G401 (cell line): ENCODE measurements around the gene PTRH1. TPM values are rescaled to one million over a fixed set of nuclear protein-coding genes. Genes with fewer than 3 reads are reported as not detected.
"Not testable (repeated sequence)": the region's sequence is repeated elsewhere in the genome, so short reads cannot be mapped to it uniquely, and the experiment has no call there.

ENCODE experiments used
- DNase-seq: peaks from one replicate; pipeline ENCODE4 v3.0.0-alpha.2; 2015; ENCODE audit warnings: low spot score
- in situ Hi-C: cut with HindIII; loops from 2 replicates; pipeline ENCODE4 v1.10.0; 2016; ENCODE audit warnings: low sequenced_read_pairs, mixed read lengths
- total RNA-seq: library from RNA; depleted of rRNA; stranded (reverse); fragments of >200 nt; shearing (Covaris generic); gene quantifications from 2 replicates; pipeline ENCODE4 v1.2.3, GENCODE V29; 2014; rRNA removed

The PTRH1 gene
- 33.3 and 35.0 TPM in 2 replicates for total RNA-seq

- in situ Hi-C loops, result no loop called here
- DNase-seq, result peak; percentile 97
Measured at GRCh38 chr9:127715470-127716337, at the start of gene PTRH1, which contains the start of gene TTC16. Gene PTRH1 (minus strand): TSS chr9:127715663. CDS start chr9:127715639, 24 bp downstream. Gene TTC16 (plus strand): TSS chr9:127716079. CDS start chr9:127716146, 67 bp downstream.

DNA sequence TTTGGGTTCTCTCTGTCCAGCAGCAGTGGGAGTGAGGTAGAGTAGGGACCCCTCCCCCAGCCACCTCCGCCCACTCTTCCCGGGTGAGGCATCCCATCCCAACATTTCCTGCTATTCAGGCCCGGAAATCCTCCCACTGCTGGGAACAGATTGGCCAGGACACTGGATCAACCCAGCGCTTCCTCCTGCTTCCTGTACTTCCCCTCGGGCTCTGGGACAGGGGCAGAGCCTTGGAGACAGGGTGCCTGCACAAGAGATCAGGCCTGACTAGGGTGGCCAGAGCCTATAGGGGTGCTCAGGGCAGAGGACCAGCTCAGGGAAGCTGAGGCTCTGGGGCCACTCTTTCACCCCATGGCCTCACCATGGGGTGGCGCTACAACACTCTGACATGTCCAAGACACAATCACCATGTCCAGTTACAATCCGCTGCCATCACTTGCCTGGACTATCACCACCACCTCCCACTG, 48.5 kb upstream of the PTRH1 start:
- peak; percentile 32 for DNase-seq
- in situ Hi-C loops, result loop anchor here (25.0 kb wide), 1 partner anchor 173 kb away; the partner anchor contains the start of genes DPM2 and PIP5KL1

DNA sequence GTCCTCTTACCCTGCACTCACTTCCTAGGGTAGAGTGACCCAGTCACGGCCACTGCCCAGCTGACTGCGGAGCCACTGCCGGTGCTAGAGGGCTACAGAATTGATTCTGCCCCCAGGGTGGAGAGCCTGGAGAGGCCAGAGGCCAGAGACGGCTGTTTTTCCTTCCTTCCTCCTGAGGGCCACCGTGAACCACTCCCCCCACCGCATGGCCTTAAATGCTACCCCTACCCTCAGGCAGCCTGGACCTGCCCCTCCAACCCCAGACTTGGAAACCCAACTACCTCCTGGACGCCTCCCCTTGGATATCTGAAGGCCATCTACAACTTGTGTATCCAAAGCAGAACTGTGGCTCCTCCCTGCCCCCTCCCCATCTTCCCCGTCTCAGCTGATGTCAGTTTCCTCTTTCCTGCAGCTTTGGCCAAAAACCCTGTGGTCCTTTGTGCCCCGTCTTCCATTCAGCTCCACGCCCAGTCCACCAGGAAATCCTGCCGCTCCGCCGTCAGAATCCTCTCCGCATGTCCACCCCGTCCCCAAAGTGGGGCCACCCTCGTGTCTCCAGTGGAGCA, 46.7 kb upstream of the PTRH1 start:
- no peak for DNase-seq
- in situ Hi-C loops, result loop anchor here (25.0 kb wide), 1 partner anchor 175 kb away; the partner anchor contains the start of genes DPM2 and PIP5KL1

DNA sequence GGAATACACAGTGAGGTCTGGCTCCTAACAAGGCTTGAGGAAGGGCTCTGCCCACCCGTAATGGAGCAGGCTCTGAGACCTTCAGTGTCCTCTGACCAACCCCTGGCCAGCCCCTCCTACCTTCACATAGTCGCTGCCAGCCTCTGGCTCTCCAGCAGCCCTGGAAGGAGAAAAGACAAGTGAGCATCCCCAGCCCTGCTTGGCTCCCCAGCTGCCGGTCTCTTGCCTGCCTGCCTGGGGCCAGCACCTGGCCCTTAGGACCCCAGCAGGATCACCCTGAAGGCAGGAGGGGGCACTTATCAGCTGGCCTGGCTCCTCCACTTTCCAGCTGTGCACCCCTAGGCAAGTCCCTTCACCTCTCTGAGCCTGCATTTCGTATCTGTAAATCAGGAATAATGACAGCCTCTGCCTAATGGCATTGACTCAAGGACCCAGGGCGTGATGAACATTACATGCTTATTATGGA, 46.1 kb upstream of the PTRH1 start:
- no peak for DNase-seq

GRCh38 chr9:127761061-127761460, 45.6 kb upstream of the PTRH1 start:
- in situ Hi-C loops, result loop anchor here (25.0 kb wide), 1 partner anchor 176 kb away; the partner anchor contains the start of genes DPM2 and PIP5KL1

More for the DNA sequence above, 46.1 kb upstream of the PTRH1 start:
- in situ Hi-C loops, result loop anchor here (25.0 kb wide), 1 partner anchor 176 kb away; the partner anchor contains the start of genes DPM2 and PIP5KL1

DNA sequence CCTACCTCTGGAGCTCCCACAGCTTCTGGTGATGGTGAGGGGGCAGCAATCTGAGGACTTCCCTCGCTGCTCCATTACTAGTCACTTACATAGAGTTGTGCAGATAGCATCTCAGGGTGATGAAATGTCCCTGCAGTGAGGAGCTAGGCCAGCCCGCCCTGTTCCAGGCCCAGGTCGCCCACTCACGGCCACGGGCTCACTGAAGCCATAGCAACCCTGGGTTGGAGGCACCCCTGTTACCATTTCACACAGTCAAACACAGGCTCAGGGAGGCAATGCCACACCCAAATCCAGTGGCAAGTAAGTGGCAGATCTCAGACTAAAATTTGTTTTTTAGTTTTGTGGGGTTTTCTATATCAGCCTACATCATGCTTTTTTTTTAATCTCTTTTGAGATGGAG, 43.4 kb upstream of the PTRH1 start:
- in situ Hi-C loops, result loop anchor here (25.0 kb wide), 1 partner anchor 178 kb away; the partner anchor contains the start of genes DPM2 and PIP5KL1
- DNase-seq, result no peak

More at GRCh38 chr9:127761061-127761460, 45.6 kb upstream of the PTRH1 start:
- no peak for DNase-seq

DNA sequence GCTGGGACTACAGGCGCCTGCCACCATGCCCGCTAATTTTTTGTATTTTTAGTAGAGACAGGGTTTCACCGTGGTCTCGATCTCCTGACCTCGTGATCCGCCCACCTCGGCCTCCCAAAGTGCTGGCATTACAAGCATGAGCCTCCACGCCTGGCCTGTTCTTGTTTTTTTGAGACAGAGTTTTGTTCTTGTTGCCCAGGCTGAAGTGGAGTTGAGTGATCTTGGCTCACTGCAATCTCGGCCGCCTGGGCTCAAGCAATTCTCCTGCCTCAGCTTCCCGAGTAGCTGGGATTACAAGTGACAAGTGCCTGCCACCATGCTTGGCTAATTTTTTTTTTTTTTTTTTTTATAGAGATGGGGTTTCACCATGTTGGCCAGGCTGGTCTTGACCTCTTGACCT, 41.3 kb upstream of the PTRH1 start:
- in situ Hi-C loops, result loop anchor here (25.0 kb wide), 1 partner anchor 181 kb away; the partner anchor contains the start of genes DPM2 and PIP5KL1
- DNase-seq, result not testable (repeated sequence)

DNA sequence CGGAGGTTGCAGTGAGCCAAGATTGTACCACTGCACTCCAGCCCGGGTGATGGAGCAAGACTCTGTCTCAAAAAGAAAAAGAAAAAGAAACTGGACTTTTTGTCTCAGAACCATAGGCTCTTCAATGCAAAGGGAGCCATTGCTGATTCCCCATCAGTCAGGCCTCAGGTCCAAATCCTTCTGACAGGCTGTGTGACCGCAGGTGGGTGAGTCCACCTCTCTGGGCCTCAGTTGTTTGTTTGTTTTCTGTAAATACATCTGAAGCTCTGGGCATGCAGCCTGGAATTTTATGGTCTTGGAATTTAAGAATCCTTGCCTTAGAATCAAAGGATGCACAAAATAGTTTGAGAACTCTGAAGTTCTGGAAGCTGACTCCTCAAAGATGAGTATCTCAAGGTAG, 40.8 kb upstream of the PTRH1 start:
- no peak for DNase-seq
- in situ Hi-C loops, result loop anchor here (25.0 kb wide), 1 partner anchor 181 kb away; the partner anchor contains the start of genes DPM2 and PIP5KL1

GRCh38 chr9:127755061-127756060, 39.9 kb upstream of the PTRH1 start:
- DNase-seq, result peak; percentile 71
- in situ Hi-C loops, result loop anchor here (25.0 kb wide), 1 partner anchor 182 kb away; the partner anchor contains the start of genes DPM2 and PIP5KL1

- DNase-seq, result peak; percentile 89
- in situ Hi-C loops, result loop anchor here (25.0 kb wide), 1 partner anchor 183 kb away; the partner anchor contains the start of genes DPM2 and PIP5KL1
Measured at GRCh38 chr9:127754099-127755060, 38.9 kb upstream of the PTRH1 start.

DNA sequence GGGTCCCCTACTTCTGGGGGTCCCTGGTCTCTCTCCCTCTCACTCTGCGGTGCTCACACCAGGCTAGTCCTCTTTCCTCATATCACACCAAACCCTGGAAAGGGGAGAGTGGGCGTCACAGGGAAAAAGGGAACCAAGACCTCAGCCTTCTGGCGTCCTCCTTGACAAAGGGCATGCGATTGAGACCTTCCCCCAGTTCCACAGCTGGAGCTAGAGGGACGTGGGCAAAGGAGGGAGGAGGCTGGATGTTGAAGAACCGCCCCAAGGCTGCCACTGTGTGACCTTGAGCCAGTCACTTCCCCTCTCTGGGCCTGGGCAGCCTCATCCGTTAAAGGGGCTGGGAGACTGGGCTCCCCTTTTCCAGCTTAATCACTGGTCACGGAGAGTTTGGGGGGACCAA, 38.2 kb upstream of the PTRH1 start:
- no peak for DNase-seq
- in situ Hi-C loops, result loop anchor here (25.0 kb wide), 1 partner anchor 184 kb away; the partner anchor contains the start of genes DPM2 and PIP5KL1

GRCh38 chr9:127753148-127753547, 37.7 kb upstream of the PTRH1 start:
- DNase-seq, result no peak
- in situ Hi-C loops, result loop anchor here (25.0 kb wide), 1 partner anchor 184 kb away; the partner anchor contains the start of genes DPM2 and PIP5KL1

GRCh38 chr9:127751269-127752054, 36.0 kb upstream of the PTRH1 start:
- no peak for DNase-seq
- in situ Hi-C loops, result loop anchor here (25.0 kb wide), 1 partner anchor 186 kb away; the partner anchor contains the start of genes DPM2 and PIP5KL1

DNA sequence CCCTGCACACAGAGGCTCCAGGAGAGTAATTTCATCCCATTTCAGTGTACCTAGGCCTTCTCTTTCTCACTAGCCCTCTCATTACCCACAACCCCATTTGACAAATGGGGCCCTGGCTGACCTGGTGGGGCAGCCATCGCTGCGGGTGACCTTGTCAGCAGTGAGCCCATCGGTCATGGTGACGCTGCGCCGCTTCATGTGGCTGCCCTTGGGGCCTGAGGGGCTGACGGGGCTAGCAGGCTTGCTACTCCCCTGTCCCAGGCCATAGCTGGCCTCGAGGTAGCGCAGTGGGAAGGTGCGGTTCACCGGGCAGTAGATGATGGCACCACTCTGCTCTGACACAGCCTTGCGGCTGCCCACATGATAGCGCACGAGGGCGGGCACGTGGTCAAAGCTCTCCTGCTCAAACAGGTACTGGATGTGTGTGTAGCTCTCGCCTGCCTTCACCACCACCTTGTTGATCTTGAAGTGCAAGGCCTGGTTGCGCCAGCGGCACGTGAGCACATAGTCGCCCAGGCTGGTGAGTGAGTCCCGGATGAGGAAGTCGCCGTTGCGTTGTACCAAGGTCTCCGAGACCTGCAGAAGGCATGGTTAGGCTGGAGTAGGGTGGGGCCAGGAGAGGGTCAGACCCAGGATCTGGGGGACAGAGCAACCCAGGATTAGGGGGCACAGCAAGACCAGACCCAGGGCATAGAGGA, 33.8 kb upstream of the PTRH1 start:
- in situ Hi-C loops, result no loop called here
- no peak for DNase-seq

- in situ Hi-C loops, result no loop called here
- DNase-seq, result no peak
Measured at GRCh38 chr9:127746959-127747569, 31.6 kb upstream of the PTRH1 start.
